ENCODE measurements around the gene NHEJ1. TPM values are rescaled to one million over a fixed set of nuclear protein-coding genes. Genes with fewer than 3 reads are reported as not detected.
A peak's percentile ranks its signal among the peaks of the same experiment; 100 is the strongest.

Gene NHEJ1
- polyA plus RNA-seq, 1 of the 3 experiments (the other 2 are of a cell fraction), result 16.3 TPM

- Histone ChIP-seq H3K36me3 (replicated peaks in 1 of 2; ENCODE audit: control insufficient read depth in 1 of 2, insufficient read depth in 2 of 2, low read length in 1 of 2) (peaks cover 43 to 54% of the 10 kb centered on the region in 2 experiments), H3K79me2 (ENCODE audit: insufficient read depth) (peaks cover 38% of the 10 kb centered on the region), H4K20me1 (ENCODE audit: insufficient read depth) (peaks cover 10% of the 10 kb centered on the region), H3F3A (replicated peaks; ENCODE audit: insufficient read depth) (peaks cover 4% of the 10 kb centered on the region), H3K27me3 (ENCODE audit: insufficient read depth) (no peaks in the 10 kb centered on the region), H3K4me3 (ENCODE audit: low read depth in 2 of 2, low read length in 1 of 2) (peak overlapping the region; percentile 80 to 89), H3K9me2 (no peaks in the 10 kb centered on the region), H3K4me2 (peak overlapping the region; percentile 96), H2AFZ (ENCODE audit: low read depth) (peak overlapping the region; percentile 56; the same call in 1 of the 2 replicates), H3K4me1 (ENCODE audit: control insufficient read depth in 1 of 2, insufficient read depth in 2 of 2, low read depth in 1 of 2, low read length in 1 of 2) (peaks cover 0 to 17% of the 10 kb centered on the region in 2 experiments; a peak in 2 of 4 replicates), H3K9me3 (no peaks in the 10 kb centered on the region), H3K27ac (ENCODE audit: low read depth in 2 of 2, low read length in 1 of 2) (peak overlapping the region; percentile 95 to 97; a peak in 3 of 4 replicates), H3K9ac (peak overlapping the region; percentile 77)
- peak; percentile 81 for DNase-seq
- CTCF ChIA-PET, result interaction anchor here (0.6 to 3.8 kb wide), 4 partner anchors 8 to 181 kb away, joined by 3 to 12 read pairs (median 6); partner anchors contain the start of gene SLC23A3
- 4% methylated on average over 36 of the region's 45 CpGs for whole genome bisulfite sequencing (ENCODE audit: low lambda C conversion rate)
- POLR2A ChIA-PET, result no interaction called here
- TF ChIP-seq EZH2phosphoT487 (IDR thresholded peaks at IDR 0.05; ENCODE audit: borderline replicate concordance, low read depth) (no peak), RAD21 (IDR thresholded peaks at IDR 0.05; ENCODE audit: low read length) (no peak), MEF2A (IDR thresholded peaks at IDR 0.05; ENCODE audit: borderline replicate concordance, low read depth) (no peak), FOXJ3 (CRISPR knock-in tag; IDR thresholded peaks at IDR 0.05) (no peak), MAX (IDR thresholded peaks at IDR 0.05; ENCODE audit: low read depth) (no peak), SMC3 (IDR thresholded peaks at IDR 0.05; ENCODE audit: low read depth, low read length) (no peak), USF2 (IDR thresholded peaks at IDR 0.05; ENCODE audit: borderline replicate concordance, low read depth, low read length) (no peak), MXI1 (IDR thresholded peaks at IDR 0.05; ENCODE audit: low read depth, low read length) (peak; percentile 38; the same call in 1 of the 2 replicates), USF1 (IDR thresholded peaks at IDR 0.05; ENCODE audit: borderline replicate concordance, low read depth) (no peak), TCF12 (IDR thresholded peaks at IDR 0.05) (no peak), SIN3A (IDR thresholded peaks at IDR 0.05; ENCODE audit: borderline replicate concordance, low read depth, low read length) (peak; percentile 15; the same call in 1 of the 2 replicates), YY1 (IDR thresholded peaks at IDR 0.05; ENCODE audit: low read depth) (no peak)
These were observed 18.0 kb upstream of the NHEJ1 start for GRCh38 chr2:219178377-219179175.
